HG02798 (cell line): ENCODE data around the gene AKAP10.
A peak's percentile ranks its signal among the peaks of the same experiment; 100 is the strongest.
"Not testable (repeated sequence)": the region's sequence is repeated elsewhere in the genome, so short reads cannot be mapped to it uniquely, and the experiment has no call there.

Experiments used
- ATAC-seq: cut with Tn5 transposase; IDR thresholded peaks from one replicate; pipeline ENCODE4 v1.9.1; 2021; ENCODE audit warnings: mild to moderate bottlenecking; ENCODE audit not compliant: unreplicated experiment, poor library complexity

Gene AKAP10

GRCh38 chr17:19979917-19980770 lies 2.5 kb upstream of the AKAP10 start:
- ATAC-seq, result no peak

DNA sequence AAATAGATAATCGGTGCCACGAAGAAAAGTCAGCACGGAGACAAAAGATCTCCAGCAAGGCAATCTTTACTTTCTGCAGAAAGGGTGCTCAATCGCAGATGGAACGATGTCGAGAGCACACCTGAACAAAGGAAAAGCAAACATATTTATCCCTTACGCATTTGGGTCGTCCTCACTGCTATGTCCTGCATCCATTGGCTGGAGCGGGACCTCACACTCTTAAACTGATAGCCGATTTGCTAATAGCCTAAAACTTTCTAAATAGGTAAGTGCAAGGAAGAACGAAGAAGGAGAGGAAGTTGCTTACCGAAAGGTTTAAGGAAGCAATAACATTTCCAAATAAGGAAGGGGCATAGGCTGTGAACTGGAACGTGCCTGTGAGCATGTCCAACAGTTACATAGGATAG lies 1.2 kb upstream of the AKAP10 start:
- ATAC-seq, result no peak

DNA sequence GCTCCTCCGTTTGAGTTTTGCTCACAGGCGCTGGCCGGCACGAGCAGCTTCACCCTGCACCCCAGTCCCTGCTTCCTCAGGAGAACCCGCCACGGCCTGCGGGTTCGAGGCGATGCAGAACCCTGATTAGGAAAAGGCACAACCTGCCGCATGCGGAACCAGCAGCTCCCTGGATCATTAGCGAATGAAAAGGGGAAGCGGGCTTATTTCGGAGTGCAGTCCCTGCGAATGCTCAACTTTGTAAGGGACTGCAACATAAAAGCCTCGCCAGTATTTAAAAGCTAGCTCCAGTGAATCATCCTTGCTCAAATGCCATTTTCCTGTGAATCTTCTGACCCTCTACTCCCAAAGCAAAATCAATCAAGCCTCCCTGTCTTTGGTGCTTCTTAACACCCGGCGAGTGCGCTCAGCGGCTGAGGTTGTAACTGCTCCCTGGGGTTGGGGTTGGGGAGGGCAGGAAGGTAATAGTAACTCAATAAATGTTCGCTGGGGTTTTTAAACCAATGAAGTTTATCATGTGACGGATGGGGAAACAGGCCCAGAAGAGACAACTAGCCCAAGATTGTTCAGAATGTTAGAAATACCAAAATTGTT lies 678 bp upstream of the AKAP10 start:
- peak; percentile 28 for ATAC-seq

GRCh38 chr17:19975601-19976000 lies 2.0 kb downstream of the AKAP10 start:
- no peak for ATAC-seq

GRCh38 chr17:19973156-19973555 lies 4.5 kb downstream of the AKAP10 start:
- ATAC-seq, result no peak

DNA sequence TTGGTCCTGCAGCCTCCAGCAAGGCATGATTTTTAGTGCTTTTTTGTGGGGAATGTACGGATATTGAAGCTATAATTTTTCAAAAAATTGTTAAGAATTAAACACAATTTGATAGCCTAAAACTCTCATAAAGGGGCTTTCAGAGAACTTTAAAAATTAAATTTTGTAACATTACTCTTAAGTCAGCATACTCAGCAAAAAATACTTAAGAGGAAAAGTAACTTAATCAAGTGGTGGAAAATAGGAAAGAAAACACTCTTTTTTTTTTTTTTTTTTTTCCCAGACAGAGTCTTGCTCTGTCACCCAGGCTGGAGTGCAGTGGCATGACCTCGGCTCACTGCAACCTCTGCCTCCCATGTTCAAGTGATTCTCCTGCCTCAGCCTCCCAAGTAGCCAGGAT lies 14.7 kb downstream of the AKAP10 start:
- not testable (repeated sequence) for ATAC-seq

DNA sequence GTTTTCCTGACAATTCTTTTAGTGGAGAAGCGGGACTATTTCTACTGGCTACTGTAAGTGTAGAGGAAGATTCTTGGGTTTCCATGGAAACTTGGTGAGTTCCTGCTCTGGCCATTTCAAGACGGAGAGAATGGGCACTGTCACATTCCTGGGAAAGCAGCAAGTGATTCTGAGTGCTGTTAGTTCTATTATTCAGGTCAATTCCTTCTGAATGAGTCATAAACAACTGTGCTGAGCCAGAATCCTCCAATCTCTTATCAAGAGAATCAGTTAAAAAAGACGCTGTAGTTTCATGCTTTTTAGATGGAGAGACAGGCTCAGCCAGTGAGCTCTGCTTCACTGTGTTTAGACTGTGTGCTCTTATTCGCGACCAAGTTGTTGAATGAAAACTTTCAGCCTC lies 19.6 kb downstream of the AKAP10 start:
- ATAC-seq, result no peak

- ATAC-seq, result no peak
These were observed 22.5 kb downstream of the AKAP10 start for GRCh38 chr17:19955099-19955498.

DNA sequence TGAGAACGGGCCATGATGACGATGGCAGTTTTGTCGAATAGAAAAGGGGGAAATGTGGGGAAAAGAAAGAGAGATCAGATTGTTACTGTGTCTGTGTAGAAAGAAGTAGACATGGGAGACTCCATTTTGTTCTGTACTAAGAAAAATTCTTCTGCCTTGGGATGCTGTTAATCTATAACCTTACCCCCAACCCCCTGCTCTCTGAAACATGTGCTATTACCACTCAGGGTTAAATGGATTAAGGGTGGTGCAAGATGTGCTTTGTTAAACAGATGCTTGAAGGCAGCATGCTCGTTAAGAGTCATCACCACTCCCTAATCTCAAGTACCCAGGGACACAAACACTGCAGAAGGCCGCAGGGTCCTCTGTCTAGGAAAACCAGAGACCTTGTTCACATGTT lies 26.2 kb downstream of the AKAP10 start:
- ATAC-seq, result not testable (repeated sequence)

GRCh38 chr17:19950624-19951195 lies 26.9 kb downstream of the AKAP10 start:
- ATAC-seq, result not testable (repeated sequence)

GRCh38 chr17:19948116-19948943 lies 29.3 kb downstream of the AKAP10 start:
- no peak for ATAC-seq

DNA sequence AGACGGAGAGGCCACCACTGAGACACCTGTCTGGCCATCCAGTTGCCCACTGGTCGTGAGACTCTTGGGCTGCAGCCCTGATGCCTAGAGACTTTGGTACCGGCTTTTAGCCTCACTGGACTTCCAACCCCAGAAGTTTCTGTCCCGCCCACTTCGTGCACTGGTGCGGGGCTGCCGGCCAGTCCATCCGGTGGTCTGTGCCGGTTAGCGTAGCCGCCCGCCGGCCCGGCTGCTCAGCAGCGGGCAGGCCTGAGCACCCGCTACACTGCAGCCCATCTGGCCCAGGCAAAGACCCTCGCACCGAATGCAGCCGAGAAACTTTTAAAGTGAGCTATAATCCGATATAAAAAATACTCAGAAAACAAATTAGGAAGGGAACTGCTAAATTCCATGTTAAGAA lies 30.7 kb downstream of the AKAP10 start:
- no peak for ATAC-seq

- no peak for ATAC-seq
These were observed 32.5 kb downstream of the AKAP10 start for GRCh38 chr17:19945009-19945626.

- no peak for ATAC-seq
These were observed 34.0 kb downstream of the AKAP10 start for GRCh38 chr17:19943599-19943998.

DNA sequence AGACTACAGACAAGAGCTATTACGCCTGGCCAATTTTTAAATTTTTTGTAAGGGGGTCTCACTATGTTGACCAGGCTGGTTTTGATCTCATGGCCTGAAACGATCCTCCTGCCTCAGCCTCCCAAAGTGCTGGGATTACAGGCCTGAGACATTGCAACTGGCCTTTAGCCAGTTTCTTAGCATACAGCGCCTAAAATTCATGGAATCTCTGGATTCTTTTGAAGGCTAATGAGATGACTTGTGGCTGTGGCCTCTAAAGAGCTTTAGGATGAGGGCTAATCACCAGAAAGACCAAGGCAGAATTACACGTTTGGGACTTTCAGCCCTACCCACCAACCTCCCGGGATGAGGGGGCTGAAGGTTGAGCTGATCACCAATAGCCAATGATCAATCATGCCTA lies 34.6 kb downstream of the AKAP10 start:
- no peak for ATAC-seq

- no peak for ATAC-seq
These were observed 36.7 kb downstream of the AKAP10 start for GRCh38 chr17:19940722-19941464.

DNA sequence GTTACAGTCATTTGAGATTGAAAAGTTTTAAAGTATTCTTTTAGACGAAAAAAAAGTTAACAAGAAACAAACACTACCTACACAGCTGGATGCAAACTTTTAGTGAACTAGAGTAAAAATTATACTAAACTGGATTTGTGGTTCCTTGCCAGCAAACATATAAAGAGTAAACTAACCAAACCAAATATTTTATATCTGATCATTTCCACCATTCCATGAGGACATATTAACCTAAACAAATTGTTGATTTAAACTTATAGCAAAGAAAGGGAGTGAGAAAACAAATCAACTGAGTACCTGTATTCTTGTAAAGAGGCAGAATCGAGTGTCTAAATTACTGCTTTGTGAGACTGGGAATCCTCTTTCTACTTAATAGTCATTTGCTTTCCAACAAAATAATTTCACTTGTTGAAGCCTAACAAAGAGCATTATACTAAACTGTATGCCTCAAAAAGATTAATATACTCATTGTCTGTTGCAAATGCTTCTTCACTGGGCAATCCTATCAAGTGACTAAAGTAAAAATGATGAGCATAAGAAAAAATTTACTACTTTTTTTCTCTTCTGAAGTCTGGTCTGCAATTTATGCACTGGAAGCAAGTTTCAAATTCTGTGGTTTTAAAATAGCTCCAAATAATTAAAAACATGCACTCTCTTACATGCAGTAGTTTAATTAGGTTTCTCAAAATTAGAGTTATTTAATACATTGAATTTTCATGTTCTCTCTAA lies 37.5 kb downstream of the AKAP10 start:
- ATAC-seq, result no peak

GRCh38 chr17:19938736-19939135 lies 38.9 kb downstream of the AKAP10 start:
- no peak for ATAC-seq

DNA sequence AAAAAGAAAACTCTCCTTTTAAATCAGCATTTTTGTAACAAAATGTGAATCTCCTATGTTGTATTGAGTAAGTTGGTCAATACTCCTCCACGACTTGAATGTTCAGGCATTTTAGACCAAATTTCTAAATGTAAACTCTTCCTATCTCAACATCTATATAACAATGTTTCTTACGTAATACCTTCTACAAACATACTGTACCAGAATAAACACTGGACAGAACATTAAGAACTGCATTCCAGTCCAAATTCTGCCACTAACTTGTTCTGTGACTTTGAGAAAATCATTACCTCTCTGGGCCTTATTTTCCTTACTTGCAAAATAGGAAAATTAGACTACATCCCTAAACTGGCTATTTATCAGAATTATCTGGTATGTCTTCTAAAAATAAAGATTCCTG lies 40.1 kb downstream of the AKAP10 start:
- no peak for ATAC-seq
